ENCODE measurements around the gene ZDHHC14. TPM values are rescaled to one million over a fixed set of nuclear protein-coding genes. Genes with fewer than 3 reads are reported as not detected.
A peak's percentile ranks its signal among the peaks of the same experiment; 100 is the strongest.
"Not testable (repeated sequence)": the region's sequence is repeated elsewhere in the genome, so short reads cannot be mapped to it uniquely, and the experiment has no call there.

Gene ZDHHC14
- total RNA-seq, 2 experiments from 2014 or later, result 2.4 to 2.5 TPM

DNA sequence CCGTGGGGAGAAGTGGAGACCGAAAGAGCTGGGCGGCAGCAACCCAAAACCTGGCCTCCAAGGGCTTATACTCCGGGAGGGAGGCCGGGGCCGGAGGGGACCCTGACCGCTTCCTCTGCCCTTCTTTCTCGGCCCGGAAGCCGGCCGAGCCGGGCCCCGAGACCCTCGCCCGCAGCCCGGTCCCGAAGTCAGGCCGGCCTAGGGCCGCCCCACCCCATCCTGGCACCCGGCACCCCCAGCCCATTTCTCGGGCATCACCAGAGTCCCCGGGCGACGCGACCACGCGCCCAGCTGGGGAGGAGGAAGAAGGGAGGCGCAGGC lies 572 bp upstream of the ZDHHC14 start:
- CTCF ChIA-PET, result interaction anchor here (0.7 to 1.7 kb wide), 4 partner anchors 29 to 1335 kb away, joined by 3 to 9 read pairs (median 3); partner anchors contain the start of gene TMEM242
- Mint-ChIP-seq H3K27ac (peak overlapping the region; percentile 32), H3K4me3 (peak overlapping the region; percentile 73), H3K4me1 (peaks cover 34% of the 10 kb centered on the region), H3K27me3 (peaks cover 8% of the 10 kb centered on the region), H3K9me3 (ENCODE audit: low read depth) (no peaks in the 10 kb centered on the region), H3K36me3 (ENCODE audit: low read depth) (peaks cover 7% of the 10 kb centered on the region)
- ATAC-seq (peak; percentile 1), DNase-seq (no peak)
- POLR2A ChIA-PET, result interaction anchor here (0.7 to 0.9 kb wide), 2 partner anchors 10 to 169 kb away, joined by 3 to 4 read pairs; no protein-coding TSS in a partner anchor
- intact Hi-C loops (cut with DNase I, micrococcal nuclease), result loop anchor here (1.0 to 5.0 kb wide), 11 partner anchors 48 to 787 kb away; partner anchors contain the start of genes TMEM242 (in 2 of the 2), GTF2H5 (in 1 of the 2), SERAC1 (in 1 of the 2) and SNX9 (in 1 of the 2)

DNA sequence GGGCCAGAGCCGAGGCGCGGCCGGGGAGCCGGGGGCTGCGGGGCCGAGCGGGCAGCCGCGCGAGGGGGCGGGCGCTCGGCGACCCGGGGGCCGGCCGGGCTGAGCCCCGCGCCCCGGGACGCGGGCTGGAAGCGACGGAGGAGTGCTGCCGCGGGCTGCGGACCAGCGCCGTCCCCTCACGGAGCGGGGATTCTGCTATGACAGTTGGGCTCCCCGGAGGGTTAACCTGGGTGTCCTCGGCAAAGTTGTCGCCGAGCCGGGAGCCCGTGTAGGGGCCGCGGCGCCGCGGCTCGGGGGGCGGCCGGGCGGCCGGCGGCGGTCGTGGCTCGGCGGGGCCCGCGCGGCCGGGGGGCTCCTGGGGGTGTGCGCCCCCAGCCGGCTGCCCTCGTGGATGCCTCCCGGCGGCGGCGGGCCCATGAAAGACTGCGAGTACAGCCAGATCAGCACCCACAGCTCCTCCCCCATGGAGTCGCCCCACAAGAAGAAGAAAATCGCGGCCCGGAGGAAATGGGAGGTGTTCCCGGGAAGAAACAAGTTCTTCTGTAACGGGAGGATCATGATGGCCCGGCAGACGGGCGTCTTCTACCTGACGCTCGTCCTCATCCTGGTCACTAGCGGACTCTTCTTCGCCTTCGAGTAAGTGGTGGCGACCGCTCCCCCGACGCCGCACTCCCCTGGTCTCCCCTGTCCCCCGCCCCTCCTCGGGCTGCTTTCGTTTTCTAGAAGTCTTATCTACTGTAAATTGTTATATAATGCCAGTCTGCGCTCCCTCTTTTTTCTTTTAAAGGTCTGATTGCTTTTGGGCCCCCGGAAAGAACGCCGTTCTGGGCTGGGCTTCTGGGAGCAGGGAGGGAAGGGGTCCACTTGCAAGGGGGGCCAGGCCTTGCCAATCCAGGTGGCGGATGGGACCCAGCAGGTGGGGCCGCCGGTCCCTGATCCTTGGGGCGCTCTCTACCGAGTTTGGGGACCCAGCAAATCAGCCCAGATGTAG lies 936 bp downstream of the ZDHHC14 start:
- peak overlapping the region; percentile 79 for H3K4me3 Mint-ChIP-seq
- ChIA-PET POLR2A (interaction anchor here (1.2 kb wide), 1 partner anchor 77 kb away, joined by 3 read pairs; no protein-coding TSS in a partner anchor), CTCF (no interaction called here)
- H3K27me3 Mint-ChIP-seq, result peaks cover 8% of the 10 kb centered on the region
- intact Hi-C loops (cut with DNase I, micrococcal nuclease), result loop anchor here (1.0 to 5.0 kb wide), 9 partner anchors 47 to 785 kb away; partner anchors contain the start of genes GTF2H5 (in 1 of the 2), SERAC1 (in 1 of the 2) and SNX9 (in 1 of the 2)
- H3K27ac Mint-ChIP-seq, result peak overlapping the region; percentile 55
- DNase-seq (peak; percentile 75), ATAC-seq (no peak)
- peaks cover 7% of the 10 kb centered on the region for H3K36me3 Mint-ChIP-seq (ENCODE audit: low read depth)
- no peaks in the 10 kb centered on the region for H3K9me3 Mint-ChIP-seq (ENCODE audit: low read depth)
- H3K4me1 Mint-ChIP-seq, result peaks cover 26% of the 10 kb centered on the region

DNA sequence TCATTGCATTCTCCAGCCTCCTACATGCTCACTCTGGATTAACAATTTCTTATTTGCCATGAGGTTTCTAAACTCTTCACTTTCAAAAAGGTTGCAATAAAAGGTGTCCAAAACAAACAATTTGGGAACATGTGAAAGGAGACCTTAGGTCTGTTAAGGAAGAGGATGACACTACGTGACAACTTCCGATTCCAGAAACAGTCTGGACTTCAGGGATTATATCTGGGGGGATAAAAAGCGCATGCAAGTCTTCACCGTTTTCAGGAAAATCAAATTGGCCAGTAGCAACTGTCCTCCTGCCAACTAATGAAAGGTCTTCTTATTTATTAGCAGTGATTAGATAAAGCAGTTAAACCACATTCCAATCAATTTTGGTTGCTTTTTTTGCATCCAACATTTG lies 1.8 kb downstream of the ZDHHC14 start:
- no peaks in the 10 kb centered on the region for H3K9me3 Mint-ChIP-seq (ENCODE audit: low read depth)
- H3K36me3 Mint-ChIP-seq (ENCODE audit: low read depth), result peaks cover 7% of the 10 kb centered on the region
- DNase-seq, result no peak
- peak overlapping the region; percentile 31 for H3K27ac Mint-ChIP-seq
- H3K27me3 Mint-ChIP-seq, result peaks cover 8% of the 10 kb centered on the region
- H3K4me3 Mint-ChIP-seq, result peak overlapping the region; percentile 79
- ChIA-PET CTCF (no interaction called here), POLR2A (interaction anchor here (1.2 kb wide), 1 partner anchor 76 kb away, joined by 3 read pairs; no protein-coding TSS in a partner anchor)
- peaks cover 26% of the 10 kb centered on the region for H3K4me1 Mint-ChIP-seq
- intact Hi-C loops (cut with DNase I, micrococcal nuclease), result loop anchor here (5.0 kb wide), 5 partner anchors 154 to 784 kb away; partner anchors contain the start of genes GTF2H5 (in 1 of the 2), SERAC1 (in 1 of the 2) and SNX9 (in 1 of the 2)
- ATAC-seq, result no peak

DNA sequence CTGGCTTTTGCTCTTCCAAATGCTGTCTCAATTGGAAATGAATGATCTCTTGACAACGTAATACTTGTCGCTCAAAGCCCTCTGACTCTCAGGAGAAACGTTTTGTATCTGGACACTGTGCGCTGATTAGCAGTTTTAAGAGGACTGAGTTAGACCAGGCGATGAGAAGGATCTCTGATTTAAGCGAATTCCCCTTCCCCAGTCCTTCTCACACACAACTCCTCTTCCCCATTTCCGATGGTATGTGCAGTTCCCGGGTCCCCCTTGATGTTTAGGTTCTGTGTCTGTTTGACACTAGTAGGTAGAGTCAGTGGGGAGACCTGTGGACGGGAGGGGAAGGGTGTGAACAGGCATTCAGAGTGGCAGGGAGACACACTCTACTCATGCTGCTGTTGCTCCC lies 2.5 kb downstream of the ZDHHC14 start:
- intact Hi-C loops (cut with DNase I, micrococcal nuclease), result loop anchor here (5.0 kb wide), 5 partner anchors 154 to 784 kb away; partner anchors contain the start of genes GTF2H5 (in 1 of the 2), SERAC1 (in 1 of the 2) and SNX9 (in 1 of the 2)
- peak overlapping the region; percentile 32 for H3K4me3 Mint-ChIP-seq
- peaks cover 8% of the 10 kb centered on the region for H3K27me3 Mint-ChIP-seq
- DNase-seq (no peak), ATAC-seq (no peak)
- peaks cover 7% of the 10 kb centered on the region for H3K36me3 Mint-ChIP-seq (ENCODE audit: low read depth)
- POLR2A ChIA-PET, result no interaction called here
- CTCF ChIA-PET, result interaction anchor here (1.6 to 2.2 kb wide), 2 partner anchors 13 to 69 kb away, joined by 5 to 7 read pairs; no protein-coding TSS in a partner anchor
- no peak overlapping the region for H3K27ac Mint-ChIP-seq
- H3K4me1 Mint-ChIP-seq, result peaks cover 26% of the 10 kb centered on the region
- no peaks in the 10 kb centered on the region for H3K9me3 Mint-ChIP-seq (ENCODE audit: low read depth)

DNA sequence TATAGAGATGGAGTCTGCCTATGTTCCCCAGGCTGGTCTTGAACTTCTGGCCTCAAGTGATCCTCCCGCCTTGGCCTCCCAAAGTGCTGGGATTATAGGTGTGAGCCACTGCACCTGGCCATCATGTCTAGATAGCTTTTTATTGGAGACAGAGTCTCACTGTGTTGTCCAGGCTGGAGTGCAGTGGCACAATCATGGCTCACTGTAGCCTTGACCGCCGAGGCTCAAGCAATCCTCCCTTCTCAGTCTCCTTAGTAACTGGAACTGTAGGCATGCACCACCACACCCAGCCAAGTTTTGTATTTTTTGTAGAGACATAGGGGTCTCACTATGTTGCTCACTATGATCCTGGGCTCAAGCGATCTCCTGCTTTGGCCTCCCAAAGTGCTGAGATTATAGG lies 4.0 kb downstream of the ZDHHC14 start:
- not testable (repeated sequence) for DNase-seq; H3K27ac Mint-ChIP-seq; H3K9me3 Mint-ChIP-seq (ENCODE audit: low read depth); H3K4me3 Mint-ChIP-seq; H3K27me3 Mint-ChIP-seq; ATAC-seq
- ChIA-PET POLR2A (interaction anchor here (0.8 kb wide), 1 partner anchor 79 kb away, joined by 3 read pairs; no protein-coding TSS in a partner anchor), CTCF (interaction anchor here (0.9 to 2.2 kb wide), 5 partner anchors 8 to 70 kb away, joined by 3 to 7 read pairs (median 3); no protein-coding TSS in a partner anchor)
- peaks cover 21% of the 10 kb centered on the region for H3K4me1 Mint-ChIP-seq
- peaks cover 10% of the 10 kb centered on the region for H3K36me3 Mint-ChIP-seq (ENCODE audit: low read depth)
- intact Hi-C loops (cut with DNase I, micrococcal nuclease), result loop anchor here (5.0 kb wide), 5 partner anchors 152 to 782 kb away; partner anchors contain the start of genes GTF2H5 (in 1 of the 2), SERAC1 (in 1 of the 2) and SNX9 (in 1 of the 2)

DNA sequence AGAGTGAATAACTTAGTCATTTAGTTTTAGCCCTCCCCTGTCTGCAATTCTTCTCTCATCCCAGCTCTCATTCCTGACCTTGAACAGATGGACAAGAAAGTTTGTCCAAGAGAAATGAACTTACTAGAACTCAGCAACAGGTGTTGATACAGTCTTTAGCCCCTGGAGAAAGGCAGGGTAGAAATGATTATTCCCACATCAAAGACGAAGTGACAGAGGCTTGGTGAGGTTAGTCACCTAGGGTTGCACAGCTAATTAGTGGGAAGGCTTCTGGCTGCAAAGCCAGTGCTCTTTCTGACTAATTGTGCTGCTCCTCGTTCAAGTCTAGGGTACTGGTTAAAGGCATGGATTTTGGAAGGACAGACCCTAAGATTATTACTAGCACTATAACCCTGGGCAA lies 4.5 kb downstream of the ZDHHC14 start:
- intact Hi-C loops (cut with DNase I, micrococcal nuclease), result no loop called here
- no peak overlapping the region for H3K27ac Mint-ChIP-seq
- H3K4me3 Mint-ChIP-seq, result no peak overlapping the region
- peaks cover 8% of the 10 kb centered on the region for H3K27me3 Mint-ChIP-seq
- peaks cover 9% of the 10 kb centered on the region for H3K9me3 Mint-ChIP-seq (ENCODE audit: low read depth)
- ChIA-PET CTCF (interaction anchor here (0.9 to 2.2 kb wide), 3 partner anchors 9 to 71 kb away, joined by 3 to 7 read pairs (median 3); no protein-coding TSS in a partner anchor), POLR2A (interaction anchor here (0.7 to 0.8 kb wide), 2 partner anchors 78 to 494 kb away, joined by 3 read pairs; no protein-coding TSS in a partner anchor)
- ATAC-seq (peak; percentile 30), DNase-seq (peak; percentile 52)
- H3K4me1 Mint-ChIP-seq, result peaks cover 21% of the 10 kb centered on the region
- H3K36me3 Mint-ChIP-seq (ENCODE audit: low read depth), result peaks cover 15% of the 10 kb centered on the region

DNA sequence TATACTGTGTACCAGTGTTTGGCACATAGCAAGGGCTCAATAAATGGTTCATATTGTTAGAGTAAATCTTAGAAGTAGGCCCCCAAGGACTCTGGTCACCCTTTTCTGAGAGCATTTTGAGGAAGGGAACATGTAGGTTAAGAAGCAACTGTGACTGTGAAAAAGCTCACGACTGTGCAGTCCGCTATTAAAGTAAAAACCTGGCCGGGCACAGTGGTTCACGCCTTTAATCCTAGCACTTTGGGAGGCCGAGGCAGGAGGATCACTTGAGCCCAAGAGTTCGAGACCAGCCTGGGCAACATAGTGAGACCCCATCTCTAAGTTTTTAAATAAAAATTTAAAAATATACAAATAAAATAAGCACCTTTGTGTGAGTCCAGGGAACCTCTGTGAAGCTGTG lies 5.0 kb downstream of the ZDHHC14 start:
- DNase-seq (no peak), ATAC-seq (no peak)
- CTCF ChIA-PET, result interaction anchor here (0.7 to 0.9 kb wide), 2 partner anchors 10 to 64 kb away, joined by 3 read pairs; no protein-coding TSS in a partner anchor
- peaks cover 8% of the 10 kb centered on the region for H3K27me3 Mint-ChIP-seq
- H3K4me3 Mint-ChIP-seq, result no peak overlapping the region
- H3K36me3 Mint-ChIP-seq (ENCODE audit: low read depth), result peaks cover 20% of the 10 kb centered on the region
- H3K4me1 Mint-ChIP-seq, result peaks cover 21% of the 10 kb centered on the region
- intact Hi-C loops (cut with DNase I, micrococcal nuclease), result no loop called here
- POLR2A ChIA-PET, result interaction anchor here (0.7 kb wide), 1 partner anchor 493 kb away, joined by 3 read pairs; no protein-coding TSS in a partner anchor
- H3K27ac Mint-ChIP-seq, result no peak overlapping the region
- H3K9me3 Mint-ChIP-seq (ENCODE audit: low read depth), result peaks cover 12% of the 10 kb centered on the region

DNA sequence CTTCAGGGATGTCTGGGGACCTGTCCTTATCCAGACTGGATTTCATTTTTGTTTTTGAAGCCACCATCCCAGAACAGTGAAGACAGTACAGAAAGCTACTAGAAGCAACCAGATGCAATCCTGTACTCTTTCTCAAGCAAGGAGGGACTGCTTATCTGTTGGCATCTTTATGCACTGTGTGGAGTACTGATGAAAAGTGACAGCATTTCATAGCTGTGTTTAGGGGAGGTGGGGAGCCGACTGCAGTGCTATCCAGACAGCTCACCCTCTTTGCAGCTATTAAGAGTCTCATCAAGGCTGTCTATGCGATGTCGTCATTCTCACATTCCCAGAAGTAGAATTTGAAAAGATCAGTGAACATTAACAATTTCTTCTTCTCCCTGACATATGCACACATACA lies 5.5 kb downstream of the ZDHHC14 start:
- H3K27me3 Mint-ChIP-seq, result peaks cover 8% of the 10 kb centered on the region
- H3K27ac Mint-ChIP-seq, result no peak overlapping the region
- intact Hi-C loops (cut with DNase I, micrococcal nuclease), result no loop called here
- CTCF ChIA-PET, result interaction anchor here (0.7 kb wide), 1 partner anchor 64 kb away, joined by 3 read pairs; no protein-coding TSS in a partner anchor
- DNase-seq (no peak), ATAC-seq (no peak)
- H3K4me3 Mint-ChIP-seq, result no peak overlapping the region
- POLR2A ChIA-PET, result no interaction called here
- H3K9me3 Mint-ChIP-seq (ENCODE audit: low read depth), result peaks cover 15% of the 10 kb centered on the region
- H3K36me3 Mint-ChIP-seq (ENCODE audit: low read depth), result peaks cover 23% of the 10 kb centered on the region
- H3K4me1 Mint-ChIP-seq, result peaks cover 21% of the 10 kb centered on the region

DNA sequence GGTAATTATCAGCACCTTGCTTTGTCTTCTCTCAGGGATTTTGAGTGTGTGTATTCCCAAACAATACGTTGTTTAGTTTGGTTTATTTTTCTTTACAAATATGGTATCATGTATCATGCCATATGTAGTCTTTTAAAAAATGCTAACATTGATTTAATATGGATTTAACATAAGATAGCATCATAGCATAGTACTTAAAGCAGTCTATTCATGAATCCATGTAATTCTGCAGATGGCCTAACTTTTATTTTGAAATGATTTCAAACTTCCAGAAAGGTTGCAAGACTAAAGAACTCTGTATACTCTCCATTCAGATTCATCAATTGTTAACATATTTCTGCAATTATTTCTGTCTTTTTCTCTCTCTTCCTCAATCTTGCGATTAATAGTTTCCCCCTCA lies 7.9 kb downstream of the ZDHHC14 start:
- ChIA-PET POLR2A (no interaction called here), CTCF (no interaction called here)
- Mint-ChIP-seq H3K27ac (no peak overlapping the region), H3K36me3 (ENCODE audit: low read depth) (peaks cover 21% of the 10 kb centered on the region), H3K4me1 (peaks cover 11% of the 10 kb centered on the region), H3K9me3 (ENCODE audit: low read depth) (peaks cover 19% of the 10 kb centered on the region), H3K27me3 (peaks cover 3% of the 10 kb centered on the region), H3K4me3 (no peak overlapping the region)
- ATAC-seq, result no peak
- DNase-seq, result no peak
- intact Hi-C loops (cut with DNase I, micrococcal nuclease), result no loop called here

DNA sequence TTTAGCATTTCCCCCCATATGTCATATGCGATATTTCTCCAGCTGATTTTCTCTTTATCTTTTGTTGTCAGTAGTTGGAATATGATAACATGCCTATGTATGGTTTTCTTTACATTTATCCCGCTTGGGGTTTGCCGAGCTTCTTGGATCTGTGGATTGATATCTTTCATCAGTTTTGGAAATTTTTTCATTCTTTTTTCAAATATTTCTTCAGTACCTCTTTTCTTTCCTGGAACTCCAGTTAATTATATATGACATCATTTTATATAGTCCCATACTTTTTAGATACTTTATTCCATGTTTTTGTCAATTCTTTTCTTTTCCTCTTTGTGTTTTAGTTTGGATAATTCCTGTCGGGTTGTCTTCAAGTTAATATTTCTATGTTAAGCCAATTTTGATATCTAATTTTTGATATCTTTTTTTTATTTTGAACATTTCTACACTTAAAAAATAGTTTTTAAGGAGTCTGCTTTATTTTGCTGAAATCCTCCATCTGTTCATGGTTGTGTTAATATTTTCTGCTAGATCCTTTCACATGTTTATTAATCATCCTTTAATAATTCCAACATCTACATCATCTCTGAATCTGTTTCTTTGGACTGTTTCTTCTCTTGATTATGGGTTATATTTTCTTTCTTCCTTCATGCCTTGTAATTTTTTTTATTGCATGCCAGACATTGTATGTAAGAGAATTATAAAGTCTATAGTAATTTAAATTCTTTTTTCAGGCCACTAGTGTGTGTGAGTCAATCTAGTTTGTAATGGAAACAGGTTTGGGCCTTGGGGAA lies 9.5 kb downstream of the ZDHHC14 start:
- no peaks in the 10 kb centered on the region for H3K27me3 Mint-ChIP-seq
- H3K4me3 Mint-ChIP-seq, result no peak overlapping the region
- no peak overlapping the region for H3K27ac Mint-ChIP-seq
- intact Hi-C loops (cut with DNase I, micrococcal nuclease), result no loop called here
- DNase-seq, result no peak
- H3K4me1 Mint-ChIP-seq, result peaks cover 3% of the 10 kb centered on the region
- POLR2A ChIA-PET, result no interaction called here
- ATAC-seq, result no peak
- CTCF ChIA-PET, result interaction anchor here (0.8 kb wide), 1 partner anchor 40 kb away, joined by 5 read pairs; no protein-coding TSS in a partner anchor
- peaks cover 19% of the 10 kb centered on the region for H3K9me3 Mint-ChIP-seq (ENCODE audit: low read depth)
- peaks cover 18% of the 10 kb centered on the region for H3K36me3 Mint-ChIP-seq (ENCODE audit: low read depth)

Measured in activated CD4-positive, alpha-beta T cell treated with anti-CD3 and anti-CD28 coated beads for 36 hours (primary cell).